Astrocyte (in vitro differentiated cells and primary cell): Measurements from ENCODE around the gene NCR3LG1. TPM values are rescaled to one million over a fixed set of nuclear protein-coding genes. Genes with fewer than 3 reads are reported as not detected.

Source experiments
- DNase-seq: peaks from one replicate; pipeline ENCODE4 v3.0.0-alpha.2; 2010; ENCODE audit warnings: low read depth
- FAIRE-seq: peaks from 2 replicates; lab custom pipeline; 2011; peaks lifted over from hg19 to GRCh38; lab: Jason Lieb, UNC
- H2AFZ ChIP-seq: 2 replicates; pipeline ENCODE4 v1.6.0; 2012; ENCODE audit warnings: low read depth, low read length, inconsistent platforms
- H3K27ac ChIP-seq: 2 replicates; pipeline ENCODE4 v1.5.1; 2011; ENCODE audit warnings: low read depth, low read length, inconsistent platforms
- H3K27me3 ChIP-seq: 2 replicates; pipeline ENCODE4 v1.6.0; 2011; ENCODE audit warnings: low read length, inconsistent platforms; ENCODE audit not compliant: insufficient read depth
- H3K36me3 ChIP-seq: 2 replicates; pipeline ENCODE4 v1.5.1; 2011; ENCODE audit warnings: low read length, inconsistent platforms; ENCODE audit not compliant: insufficient read depth
- H3K4me1 ChIP-seq: 2 replicates; pipeline ENCODE4 v1.5.1; 2011; ENCODE audit warnings: low read length, inconsistent platforms; ENCODE audit not compliant: insufficient read depth
- H3K4me2 ChIP-seq: 2 replicates; pipeline ENCODE4 v1.6.0; 2012; ENCODE audit warnings: low read length, inconsistent platforms
- H3K4me3 ChIP-seq: 2 replicates; pipeline ENCODE4 v1.5.1; 2011; ENCODE audit warnings: low read depth, mild to moderate bottlenecking, low read length, inconsistent platforms; ENCODE audit not compliant: insufficient read depth
- H3K79me2 ChIP-seq: 2 replicates; pipeline ENCODE4 v1.6.0; 2012; ENCODE audit warnings: mild to moderate bottlenecking, low read length, inconsistent platforms; ENCODE audit not compliant: insufficient read depth
- H3K9ac ChIP-seq: 2 replicates; pipeline ENCODE4 v1.6.0; 2012; ENCODE audit warnings: mild to moderate bottlenecking, low read length, inconsistent platforms
- H3K9me3 ChIP-seq: 2 replicates; pipeline ENCODE4 v1.5.1; 2012; ENCODE audit warnings: low read depth, mild to moderate bottlenecking, low read length, inconsistent platforms; ENCODE audit not compliant: insufficient read depth
- H4K20me1 ChIP-seq: 2 replicates; pipeline ENCODE4 v1.6.0; 2012; ENCODE audit warnings: low read length, inconsistent platforms; ENCODE audit not compliant: insufficient read depth
- H3K27ac Mint-ChIP-seq: one replicate; pipeline ENCODE4 v1.8.0; 2021; ENCODE audit warnings: mild to moderate bottlenecking, mixed read lengths; ENCODE audit not compliant: unreplicated experiment
- H3K27me3 Mint-ChIP-seq: one replicate; pipeline ENCODE4 v1.8.0; 2021; ENCODE audit warnings: low read depth, mixed read lengths; ENCODE audit not compliant: unreplicated experiment
- H3K36me3 Mint-ChIP-seq: one replicate; pipeline ENCODE4 v1.8.0; 2021; ENCODE audit warnings: low read depth, mixed read lengths; ENCODE audit not compliant: unreplicated experiment
- H3K4me1 Mint-ChIP-seq: one replicate; pipeline ENCODE4 v1.8.0; 2021; ENCODE audit warnings: low read depth, mixed read lengths; ENCODE audit not compliant: unreplicated experiment
- H3K4me3 Mint-ChIP-seq: one replicate; pipeline ENCODE4 v1.8.0; 2021; ENCODE audit warnings: mild to moderate bottlenecking, moderate library complexity, mixed read lengths; ENCODE audit not compliant: unreplicated experiment
- H3K9me3 Mint-ChIP-seq: one replicate; pipeline ENCODE4 v1.8.0; 2021; ENCODE audit warnings: mild to moderate bottlenecking, mixed read lengths; ENCODE audit not compliant: unreplicated experiment
- EZH2 ChIP-seq: IDR thresholded peaks from 2 replicates; pipeline ENCODE4 v1.6.1; 2012; ENCODE audit warnings: mild to moderate bottlenecking, low read length, inconsistent platforms; ENCODE audit not compliant: insufficient read depth
- total RNA-seq: library from RNA; stranded (reverse); gene quantifications from 2 replicates; pipeline ENCODE4 v1.2.1, GENCODE V29; 2021
- TF ChIP-seq, protein P1 (sequence below): IDR thresholded peaks from 2 replicates; pipeline ENCODE4 v1.5.1; 2011; ENCODE audit warnings: low read depth, mild to moderate bottlenecking, inconsistent platforms, low read length, moderate library complexity; ENCODE audit not compliant: insufficient read depth

Gene NCR3LG1
- total RNA-seq, 1 donor from 2014 or later: 3.3 TPM

GRCh38 chr11:17412488-17413180 is 61.0 kb downstream of the NCR3LG1 start:
- H3K4me2 ChIP-seq: no peak overlapping the region
- H3K9me3 ChIP-seq: no peaks in the 10 kb centered on the region
- no peak overlapping the region for H2AFZ ChIP-seq
- no peak overlapping the region for H3K27ac ChIP-seq
- no peak overlapping the region for H3K4me3 ChIP-seq
- H3K27me3 ChIP-seq: peaks cover 4% of the 10 kb centered on the region
- H3K79me2 ChIP-seq: no peaks in the 10 kb centered on the region
- H3K4me3 Mint-ChIP-seq: no peak overlapping the region
- H3K27me3 Mint-ChIP-seq: peaks cover 58% of the 10 kb centered on the region
- H4K20me1 ChIP-seq: no peaks in the 10 kb centered on the region
- H3K27ac Mint-ChIP-seq: no peak overlapping the region
- H3K4me1 Mint-ChIP-seq: no peaks in the 10 kb centered on the region
- TF ChIP-seq, protein P1, sequence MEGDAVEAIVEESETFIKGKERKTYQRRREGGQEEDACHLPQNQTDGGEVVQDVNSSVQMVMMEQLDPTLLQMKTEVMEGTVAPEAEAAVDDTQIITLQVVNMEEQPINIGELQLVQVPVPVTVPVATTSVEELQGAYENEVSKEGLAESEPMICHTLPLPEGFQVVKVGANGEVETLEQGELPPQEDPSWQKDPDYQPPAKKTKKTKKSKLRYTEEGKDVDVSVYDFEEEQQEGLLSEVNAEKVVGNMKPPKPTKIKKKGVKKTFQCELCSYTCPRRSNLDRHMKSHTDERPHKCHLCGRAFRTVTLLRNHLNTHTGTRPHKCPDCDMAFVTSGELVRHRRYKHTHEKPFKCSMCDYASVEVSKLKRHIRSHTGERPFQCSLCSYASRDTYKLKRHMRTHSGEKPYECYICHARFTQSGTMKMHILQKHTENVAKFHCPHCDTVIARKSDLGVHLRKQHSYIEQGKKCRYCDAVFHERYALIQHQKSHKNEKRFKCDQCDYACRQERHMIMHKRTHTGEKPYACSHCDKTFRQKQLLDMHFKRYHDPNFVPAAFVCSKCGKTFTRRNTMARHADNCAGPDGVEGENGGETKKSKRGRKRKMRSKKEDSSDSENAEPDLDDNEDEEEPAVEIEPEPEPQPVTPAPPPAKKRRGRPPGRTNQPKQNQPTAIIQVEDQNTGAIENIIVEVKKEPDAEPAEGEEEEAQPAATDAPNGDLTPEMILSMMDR: no peak
- no peak for TF ChIP-seq EZH2
- H3K4me1 ChIP-seq: no peaks in the 10 kb centered on the region
- no peak overlapping the region for H3K9ac ChIP-seq
- no peaks in the 10 kb centered on the region for H3K36me3 ChIP-seq
- H3K9me3 Mint-ChIP-seq: peaks cover 4% of the 10 kb centered on the region
- peaks cover 1% of the 10 kb centered on the region for H3K36me3 Mint-ChIP-seq
- no peak for DNase-seq
- no peak for FAIRE-seq

- Histone ChIP-seq H3K27ac (no peak overlapping the region), H2AFZ (no peak overlapping the region), H4K20me1 (no peaks in the 10 kb centered on the region), H3K4me1 (no peaks in the 10 kb centered on the region), H3K9ac (no peak overlapping the region), H3K79me2 (no peaks in the 10 kb centered on the region), H3K4me3 (no peak overlapping the region), H3K27me3 (peaks cover 7% of the 10 kb centered on the region), H3K4me2 (no peak overlapping the region), H3K36me3 (no peaks in the 10 kb centered on the region), H3K9me3 (no peaks in the 10 kb centered on the region)
- H3K27ac Mint-ChIP-seq: no peak overlapping the region
- H3K4me3 Mint-ChIP-seq: no peak overlapping the region
- peaks cover 1% of the 10 kb centered on the region for H3K36me3 Mint-ChIP-seq
- H3K27me3 Mint-ChIP-seq: peaks cover 61% of the 10 kb centered on the region
- H3K9me3 Mint-ChIP-seq: no peaks in the 10 kb centered on the region
- no peak for FAIRE-seq
- H3K4me1 Mint-ChIP-seq: no peaks in the 10 kb centered on the region
- TF ChIP-seq, protein P1: no peak
- no peak for TF ChIP-seq EZH2
- DNase-seq: no peak
Measured at GRCh38 chr11:17413414-17414316, 62.1 kb downstream of the NCR3LG1 start.
